A549 (cell line): ENCODE measurements around the gene ANKDD1A. TPM values are rescaled to one million over a fixed set of nuclear protein-coding genes. Genes with fewer than 3 reads are reported as not detected.

Experiments used
- ATAC-seq, 2 experiments: fragments of 200-7000 bp in 1 of 2; fragments of >200 bp in 1 of 2; cut with Nextera tagmentation in 1 of 2; cut with Tn5 transposase in 1 of 2; 3 replicates each; pipeline versions ENCODE4 v1.8.0 to v1.9.1; 2018 to 2020; ENCODE audit warnings: mild to moderate bottlenecking in 1 of 2, moderate library complexity in 1 of 2
- CTCF ChIA-PET: fragments of 300-600 bp; sonication (Branson Sonifier 250); formaldehyde crosslinking; extraction: SDS; loops from one replicate; lab custom pipeline; 2021; ENCODE audit warnings: antibody characterized with exemption, inconsistent platforms; lab: Yijun Ruan, JAX
- POLR2A ChIA-PET: fragments of 350-600 bp; formaldehyde crosslinking; extraction: SDS; loops from one replicate; lab custom pipeline; 2021; ENCODE audit warnings: antibody characterized with exemption, inconsistent platforms; lab: Yijun Ruan, JAX
- DNase-seq, 2 experiments: peaks; one replicate each; pipeline versions ENCODE4 v3.0.0 to v3.0.0-alpha.2; 2011 to 2016; ENCODE audit warnings: low read depth in 1 of 2, low spot score in 1 of 2
- FAIRE-seq: peaks from 2 replicates; lab custom pipeline; 2011; peaks lifted over from hg19 to GRCh38; lab: Jason Lieb, UNC
- H3K27ac ChIP-seq, 2 experiments: fragments of >200 bp; sonication (Bioruptor Twin); formaldehyde crosslinking; 3 replicates each; pipeline ENCODE4 v1.5.1; 2016 to 2017
- H3K4me1 ChIP-seq: fragments of >200 bp; sonication (Bioruptor Twin); formaldehyde crosslinking; 3 replicates; pipeline ENCODE4 v1.6.1; 2016
- H3K4me2 ChIP-seq: fragments of >200 bp; sonication (Bioruptor Twin); formaldehyde crosslinking; 3 replicates; pipeline ENCODE4 v1.6.1; 2016
- H3K4me3 ChIP-seq: fragments of >200 bp; sonication (Bioruptor Twin); formaldehyde crosslinking; 3 replicates; pipeline ENCODE4 v1.5.1; 2016
- H3K9me3 ChIP-seq: fragments of >200 bp; sonication (Bioruptor Twin); formaldehyde crosslinking; 3 replicates; pipeline ENCODE4 v1.6.1; 2016
- ATOH8 ChIP-seq: fragments of 250-450 bp; sonication (Bioruptor Pico); IDR thresholded peaks from 2 replicates; pipeline ENCODE4 v1.5.0; 2020; ENCODE audit warnings: low read depth, mild to moderate bottlenecking, moderate library complexity
- BCL3 ChIP-seq: fragments of >200 bp; sonication (Bioruptor Twin); formaldehyde crosslinking; IDR thresholded peaks from 3 replicates; pipeline ENCODE4 v1.6.1; 2016
- CBX8 ChIP-seq: fragments of 200-600 bp; sonication (generic); IDR thresholded peaks from 2 replicates; pipeline ENCODE4 v1.6.1; 2016
- E2F6 ChIP-seq: IDR thresholded peaks from 2 replicates; pipeline ENCODE4 v1.6.1; 2012; ENCODE audit warnings: low read depth, borderline replicate concordance
- EHMT2 ChIP-seq: fragments of 200-600 bp; sonication (generic); IDR thresholded peaks from 2 replicates; pipeline ENCODE4 v1.6.1; 2016; ENCODE audit warnings: antibody characterized with exemption, low read depth, mild to moderate bottlenecking, moderate library complexity
- HMGXB4 ChIP-seq: fragments of 250-450 bp; sonication (Bioruptor Pico); IDR thresholded peaks from 2 replicates; pipeline ENCODE4 v1.5.0; 2021; ENCODE audit warnings: mild to moderate bottlenecking, moderate library complexity, borderline replicate concordance
- HOXA7 ChIP-seq: fragments of 250-450 bp; sonication (Bioruptor Pico); IDR thresholded peaks from 2 replicates; pipeline ENCODE4 v1.5.0; 2020; ENCODE audit warnings: mild to moderate bottlenecking, moderate library complexity
- JUNB ChIP-seq: fragments of >200 bp; sonication (Bioruptor Twin); formaldehyde crosslinking; IDR thresholded peaks from 2 replicates; pipeline ENCODE4 v1.6.1; 2016
- MAFK ChIP-seq: fragments of 450-650 bp; IDR thresholded peaks from 2 replicates; pipeline ENCODE4 v1.6.1; 2014; ENCODE audit not compliant: partially characterized antibody
- PBX3 ChIP-seq: IDR thresholded peaks from 2 replicates; pipeline ENCODE4 v1.6.1; 2012
- POLR2AphosphoS2 ChIP-seq: conservative IDR thresholded peaks from 2 replicates; pipeline ENCODE4 v1.6.1; 2012; ENCODE audit warnings: low read length, improper control_type of control experiment, inconsistent platforms
- RNF2 ChIP-seq: fragments of 200-600 bp; sonication (generic); IDR thresholded peaks from 2 replicates; pipeline ENCODE4 v1.6.1; 2016; ENCODE audit warnings: low read depth, mild to moderate bottlenecking, antibody characterized with exemption, moderate library complexity, borderline replicate concordance
- SMC3 ChIP-seq: fragments of >200 bp; sonication (Bioruptor Twin); formaldehyde crosslinking; IDR thresholded peaks from 3 replicates; pipeline ENCODE4 v1.6.1; 2018; ENCODE audit warnings: inconsistent platforms
- ZFP36 ChIP-seq: fragments of 450-650 bp; IDR thresholded peaks from 2 replicates; pipeline ENCODE4 v1.6.1; 2014; ENCODE audit warnings: borderline replicate concordance; ENCODE audit not compliant: partially characterized antibody
- ZNF302 ChIP-seq: fragments of 250-450 bp; sonication (Bioruptor Pico); IDR thresholded peaks from 2 replicates; pipeline ENCODE4 v1.9.0; 2021; ENCODE audit warnings: inconsistent platforms, mild to moderate bottlenecking, moderate library complexity
- WGBS: methylation state at CpG from one replicate; pipeline ENCODE4 v1.1.6; 2017; ENCODE audit errors: missing lambda C conversion rate; 5-methylcytosine and 5-hydroxymethylcytosine counted together
- polyA plus RNA-seq, 4 experiments: library from polyadenylated mRNA; depleted of rRNA in 3 of 4; stranded (reverse); fragments of >200 nt; fragmentation: RNase III in 1 of 4; extraction: RNeasy Plus Mini Kit Qiagen cat#74134 plus additional on column Dnase treatment in 1 of 4; gene quantifications; 2 replicates in 3 of 4; 3 replicates in 1 of 4; pipeline ENCODE4 v1.2.3, GENCODE V29; 2011 to 2017

The ANKDD1A gene
- polyA plus RNA-seq, 2 of the 4 experiments (the other 2 are of a cell fraction) = 2.7 to 2.8 TPM

- DNase-seq = no peak
- Histone ChIP-seq H3K9me3 (no peaks in the 10 kb centered on the region), H3K27ac (no peak overlapping the region), H3K4me3 (no peak overlapping the region), H3K4me2 (no peak overlapping the region), H3K4me1 (peaks cover 11% of the 10 kb centered on the region)
- 45% methylated on average over 1 of the region's 1 CpG for WGBS
- ATAC-seq = no peak
- TF ChIP-seq MAFK (peak; percentile 98), E2F6 (no peak)
- POLR2A ChIA-PET = no interaction called here
- FAIRE-seq = no peak
- CTCF ChIA-PET = interaction anchor here (0.5 to 0.9 kb wide), 3 partner anchors 9 to 524 kb away, joined by 3 read pairs; no protein-coding TSS in a partner anchor
Measured at GRCh38 chr15:64993290-64993689, 81.6 kb downstream of the ANKDD1A start.

- no peak overlapping the region for H3K4me2 ChIP-seq
- ChIA-PET POLR2A (no interaction called here), CTCF (interaction anchor here (0.6 to 1.9 kb wide), 5 partner anchors 8 to 114 kb away, joined by 3 to 8 read pairs (median 3); no protein-coding TSS in a partner anchor)
- H3K9me3 ChIP-seq = no peaks in the 10 kb centered on the region
- WGBS = 58% methylated on average over 5 of the region's 5 CpGs
- H3K27ac ChIP-seq = no peak overlapping the region
- H3K4me1 ChIP-seq = no peaks in the 10 kb centered on the region
- no peak for TF ChIP-seq BCL3
- no peak for TF ChIP-seq SMC3
- no peak for TF ChIP-seq HMGXB4 (CRISPR knock-in tag)
- no peak for TF ChIP-seq PBX3
- no peak for TF ChIP-seq ZFP36
- TF ChIP-seq POLR2AphosphoS2 = no peak
- TF ChIP-seq ZNF302 (CRISPR knock-in tag) = no peak
- TF ChIP-seq E2F6 = no peak
- TF ChIP-seq HOXA7 (CRISPR knock-in tag) = no peak
- TF ChIP-seq EHMT2 = no peak
- no peak for TF ChIP-seq RNF2
- TF ChIP-seq CBX8 = no peak
- TF ChIP-seq JUNB = no peak
- no peak for TF ChIP-seq ATOH8 (CRISPR knock-in tag)
- DNase-seq = no peak
- FAIRE-seq = no peak
- H3K4me3 ChIP-seq = no peak overlapping the region
- ATAC-seq = no peak
Measured at GRCh38 chr15:64997066-64997465, 85.4 kb downstream of the ANKDD1A start.
